Measurements from ENCODE around the gene WWC1. TPM values are rescaled to one million over a fixed set of nuclear protein-coding genes. Genes with fewer than 3 reads are reported as not detected.

WWC1 gene
- total RNA-seq, 4 donors from 2014 or later, result 0.51 TPM; not detected in 3

DNA sequence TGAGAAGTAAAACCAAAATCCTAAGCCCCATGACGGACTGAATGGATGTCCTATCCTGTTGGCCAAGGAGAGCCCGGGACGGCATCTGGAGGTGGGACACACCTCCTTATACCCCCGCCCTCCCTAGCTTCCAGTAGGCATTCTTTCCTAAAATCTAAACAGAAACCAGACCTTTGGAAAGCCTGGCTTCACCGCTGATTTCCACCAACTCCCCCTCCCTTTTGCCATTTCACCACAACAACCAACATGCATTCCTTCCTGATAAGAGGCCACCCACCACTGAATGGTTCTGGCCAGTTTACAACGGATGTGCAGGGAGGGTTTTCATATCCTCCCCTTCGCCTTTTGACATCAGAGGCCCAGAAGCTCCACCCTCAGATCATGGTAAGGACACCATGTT lies 185.6 kb downstream of the WWC1 start:
- no peaks in the 10 kb centered on the region for H3K9me3 ChIP-seq
- no peak overlapping the region for H3K4me3 ChIP-seq
- no peaks in the 10 kb centered on the region for H3K4me1 ChIP-seq
- no peak overlapping the region for H3K27ac ChIP-seq
- in situ Hi-C loops (cut with MboI; ENCODE audit: low sequenced_read_pairs in 4 of 4) (no loop called here), intact Hi-C loops (cut with DNase I; ENCODE audit: low total_unique reads) (no loop called here)
- no peaks in the 10 kb centered on the region for H3K36me3 ChIP-seq
- ATAC-seq (no peak), DNase-seq (no peak)
- TF ChIP-seq CTCF (IDR thresholded peaks at IDR 0.05 in 4 of 5, conservative IDR thresholded peaks at IDR 0.05 in 1 of 5), result no peak
- TF ChIP-seq POLR2A (IDR thresholded peaks at IDR 0.05), result no peak
- H3K27me3 ChIP-seq, result no peaks in the 10 kb centered on the region

- Histone ChIP-seq H3K9me3 (no peaks in the 10 kb centered on the region), H3K27ac (no peak overlapping the region), H3K4me3 (no peak overlapping the region), H3K4me1 (no peaks in the 10 kb centered on the region), H3K27me3 (no peaks in the 10 kb centered on the region), H3K36me3 (no peaks in the 10 kb centered on the region)
- intact Hi-C loops (cut with DNase I; ENCODE audit: low total_unique reads), result no loop called here
- DNase-seq, result no peak
- in situ Hi-C loops (cut with MboI; ENCODE audit: low sequenced_read_pairs in 4 of 4), result no loop called here
- no peak for ATAC-seq
- TF ChIP-seq CTCF (IDR thresholded peaks at IDR 0.05 in 4 of 5, conservative IDR thresholded peaks at IDR 0.05 in 1 of 5) (no peak), POLR2A (IDR thresholded peaks at IDR 0.05) (no peak)
Observed at GRCh38 chr5:168479166-168479565, 187.7 kb downstream of the WWC1 start.

DNA sequence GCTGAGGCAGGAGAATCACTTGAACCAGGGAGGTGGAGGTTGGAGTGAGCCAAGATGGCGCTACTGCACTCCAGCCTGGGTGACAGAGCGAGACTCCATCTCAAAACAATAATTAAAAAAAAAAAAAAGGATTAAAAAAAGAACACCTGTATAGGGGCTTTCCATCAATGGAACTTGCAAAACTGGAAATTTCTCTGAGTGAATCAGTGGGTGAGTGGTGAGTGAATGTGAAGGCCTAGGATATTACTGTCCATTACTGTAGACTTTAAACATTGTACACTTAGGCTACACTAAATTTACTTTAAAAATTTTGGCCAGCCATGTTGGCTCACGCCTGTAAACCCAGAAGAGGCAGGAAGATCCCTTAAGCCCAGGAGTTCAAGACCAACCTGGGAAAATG lies 189.2 kb downstream of the WWC1 start:
- in situ Hi-C loops (cut with MboI; ENCODE audit: low sequenced_read_pairs in 4 of 4) (no loop called here), intact Hi-C loops (cut with DNase I; ENCODE audit: low total_unique reads) (loop anchor here (10.0 kb wide), 1 partner anchor 1104 kb away; the partner anchor contains the start of gene SPDL1)
- Histone ChIP-seq H3K27ac (no peak overlapping the region), H3K36me3 (no peaks in the 10 kb centered on the region), H3K27me3 (no peaks in the 10 kb centered on the region), H3K4me1 (no peaks in the 10 kb centered on the region), H3K9me3 (no peaks in the 10 kb centered on the region), H3K4me3 (no peak overlapping the region)
- ATAC-seq, result no peak
- TF ChIP-seq POLR2A (IDR thresholded peaks at IDR 0.05), result no peak
- TF ChIP-seq CTCF (IDR thresholded peaks at IDR 0.05 in 4 of 5, conservative IDR thresholded peaks at IDR 0.05 in 1 of 5), result no peak
- DNase-seq, result no peak

GRCh38 chr5:168481330-168481788 lies 189.9 kb downstream of the WWC1 start:
- ATAC-seq, result no peak
- no peaks in the 10 kb centered on the region for H3K9me3 ChIP-seq
- no peaks in the 10 kb centered on the region for H3K27me3 ChIP-seq
- intact Hi-C loops (cut with DNase I; ENCODE audit: low total_unique reads) (loop anchor here (10.0 kb wide), 1 partner anchor 1103 kb away; the partner anchor contains the start of gene SPDL1), in situ Hi-C loops (cut with MboI; ENCODE audit: low sequenced_read_pairs in 4 of 4) (no loop called here)
- TF ChIP-seq CTCF (IDR thresholded peaks at IDR 0.05 in 4 of 5, conservative IDR thresholded peaks at IDR 0.05 in 1 of 5) (no peak), POLR2A (IDR thresholded peaks at IDR 0.05) (no peak)
- no peak for DNase-seq
- no peaks in the 10 kb centered on the region for H3K36me3 ChIP-seq
- no peak overlapping the region for H3K4me3 ChIP-seq
- H3K27ac ChIP-seq, result no peak overlapping the region
- H3K4me1 ChIP-seq, result no peaks in the 10 kb centered on the region

DNA sequence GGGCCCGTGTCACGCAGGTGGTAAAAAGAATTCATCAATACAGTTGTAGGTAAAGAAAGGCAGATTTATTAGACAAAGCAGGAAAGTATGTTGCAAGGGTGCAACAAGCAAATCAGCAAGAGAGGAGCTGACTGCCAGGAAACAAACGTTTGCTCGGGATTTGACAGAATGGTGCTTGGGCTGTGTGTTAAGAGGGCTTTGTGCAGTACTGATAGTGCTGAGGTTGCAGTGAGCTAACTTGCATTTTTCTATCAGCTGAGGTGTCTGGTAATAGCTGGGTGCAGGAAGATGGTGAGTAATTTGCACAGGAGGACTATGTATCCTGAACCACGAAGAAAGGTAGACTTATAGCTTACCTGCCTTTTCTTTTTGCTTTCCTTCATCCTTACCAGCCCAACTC lies 190.9 kb downstream of the WWC1 start:
- DNase-seq (no peak), ATAC-seq (no peak)
- Histone ChIP-seq H3K36me3 (no peaks in the 10 kb centered on the region), H3K27me3 (no peaks in the 10 kb centered on the region), H3K27ac (no peak overlapping the region), H3K9me3 (no peaks in the 10 kb centered on the region), H3K4me3 (no peak overlapping the region), H3K4me1 (peaks cover 4 to 5% of the 10 kb centered on the region in 2 donors)
- intact Hi-C loops (cut with DNase I; ENCODE audit: low total_unique reads) (loop anchor here (10.0 kb wide), 1 partner anchor 1102 kb away; the partner anchor contains the start of gene SPDL1), in situ Hi-C loops (cut with MboI; ENCODE audit: low sequenced_read_pairs in 4 of 4) (no loop called here)
- TF ChIP-seq POLR2A (IDR thresholded peaks at IDR 0.05) (no peak), CTCF (IDR thresholded peaks at IDR 0.05 in 4 of 5, conservative IDR thresholded peaks at IDR 0.05 in 1 of 5) (no peak)
